Neural cell (in vitro differentiated cells): ENCODE data around the gene PRELID3B. TPM values are rescaled to one million over a fixed set of nuclear protein-coding genes. Genes with fewer than 3 reads are reported as not detected.

Experiments
- H2AFZ ChIP-seq: fragments of 200-600, 300-800 bp; sonication (generic), shearing (Covaris generic); 2 replicates; pipeline ENCODE4 v1.6.0; 2014; ENCODE audit warnings: low read depth, mild to moderate bottlenecking, antibody characterized with exemption, low read length, moderate library complexity
- H3F3A ChIP-seq: fragments of 200-600 bp; shearing (Covaris generic); 2 replicates; pipeline ENCODE4 v1.6.1; 2016; ENCODE audit warnings: mild to moderate bottlenecking, moderate library complexity, mixed read lengths, antibody characterized with exemption, low read length; ENCODE audit not compliant: insufficient read depth, poor library complexity, severe bottlenecking
- H3K27ac ChIP-seq: fragments of 200-600, 300-800 bp; sonication (generic), shearing (Covaris generic); 2 replicates; pipeline ENCODE4 v1.5.1; 2014; ENCODE audit warnings: mild to moderate bottlenecking, low read length, moderate library complexity
- H3K27me3 ChIP-seq: fragments of 300-800, 200-600 bp; sonication (generic), shearing (Covaris generic); 2 replicates; pipeline ENCODE4 v1.6.0; 2014; ENCODE audit warnings: mild to moderate bottlenecking, low read depth, low read length, moderate library complexity; ENCODE audit not compliant: insufficient read depth
- H3K36me3 ChIP-seq: fragments of 300-800, 200-600 bp; sonication (generic), shearing (Covaris generic); 2 replicates; pipeline ENCODE4 v1.5.1; 2014; ENCODE audit warnings: mild to moderate bottlenecking, antibody characterized with exemption, low read length, moderate library complexity; ENCODE audit not compliant: insufficient read depth
- H3K4me2 ChIP-seq: fragments of 300-800, 200-600 bp; sonication (generic), shearing (Covaris generic); 2 replicates; pipeline ENCODE4 v1.6.0; 2014; ENCODE audit warnings: mild to moderate bottlenecking, low read length
- H3K4me3 ChIP-seq: fragments of 300-800, 200-600 bp; sonication (generic), shearing (Covaris generic); 2 replicates; pipeline ENCODE4 v1.5.1; 2014; ENCODE audit warnings: mild to moderate bottlenecking, low read length, moderate library complexity
- H3K79me2 ChIP-seq: fragments of 200-600 bp; shearing (Covaris generic); replicated peaks from 2 replicates; pipeline ENCODE4 v1.6.0; 2014; ENCODE audit warnings: mild to moderate bottlenecking, low read length, moderate library complexity; ENCODE audit not compliant: insufficient read depth
- H3K9ac ChIP-seq: fragments of 300-800, 200-600 bp; sonication (generic), shearing (Covaris generic); 2 replicates; pipeline ENCODE4 v1.6.1; 2016; ENCODE audit warnings: mild to moderate bottlenecking, low read length, mixed read lengths
- H3K9me2 ChIP-seq: fragments of 200-600 bp; shearing (Covaris generic); 2 replicates; pipeline ENCODE4 v1.6.1; 2016; ENCODE audit warnings: mild to moderate bottlenecking, low read length, mixed read lengths; ENCODE audit not compliant: insufficient read depth
- H3K9me3 ChIP-seq: fragments of 200-600, 300-800 bp; sonication (generic), shearing (Covaris generic); 2 replicates; pipeline ENCODE4 v1.6.1; 2016; ENCODE audit warnings: mild to moderate bottlenecking, mixed run types, low read length, moderate library complexity, mixed read lengths
- H4K20me1 ChIP-seq: fragments of 200-600 bp; shearing (Covaris generic); 2 replicates; pipeline ENCODE4 v1.6.1; 2016; ENCODE audit warnings: mild to moderate bottlenecking, mixed run types; ENCODE audit not compliant: insufficient read depth
- CTCF ChIP-seq: fragments of 450-650 bp; IDR thresholded peaks from 2 replicates; pipeline ENCODE4 v1.5.1; 2014; ENCODE audit warnings: antibody characterized with exemption, mild to moderate bottlenecking, moderate library complexity; ENCODE audit not compliant: poor library complexity, severe bottlenecking
- EP300 ChIP-seq: fragments of 450-650 bp; conservative IDR thresholded peaks from 2 replicates; pipeline ENCODE4 v1.6.1; 2014; ENCODE audit warnings: antibody characterized with exemption, mild to moderate bottlenecking, moderate library complexity; ENCODE audit not compliant: poor library complexity, severe bottlenecking
- EZH2 ChIP-seq: fragments of 200-600, 300-800 bp; shearing (Covaris generic), sonication (generic); IDR thresholded peaks from 2 replicates; pipeline ENCODE4 v1.6.1; 2014; ENCODE audit warnings: antibody characterized with exemption, low read length, borderline replicate concordance, mild to moderate bottlenecking; ENCODE audit not compliant: insufficient read depth, poor library complexity, severe bottlenecking
- MXI1 ChIP-seq: fragments of 450-650 bp; conservative IDR thresholded peaks from 2 replicates; pipeline ENCODE4 v1.6.1; 2014; ENCODE audit warnings: antibody characterized with exemption, mild to moderate bottlenecking; ENCODE audit not compliant: poor library complexity, severe bottlenecking
- POLR2AphosphoS5 ChIP-seq: IDR thresholded peaks from 2 replicates; pipeline ENCODE4 v1.6.1; 2012
- RAD21 ChIP-seq: fragments of 450-650 bp; conservative IDR thresholded peaks from 2 replicates; pipeline ENCODE4 v1.6.1; 2014; ENCODE audit warnings: antibody characterized with exemption, mild to moderate bottlenecking, moderate library complexity
- REST ChIP-seq: IDR thresholded peaks from 2 replicates; pipeline ENCODE4 v1.6.1; 2012; ENCODE audit warnings: borderline replicate concordance
- SMC3 ChIP-seq: fragments of 450-650 bp; conservative IDR thresholded peaks from 2 replicates; pipeline ENCODE4 v1.6.1; 2014; ENCODE audit warnings: antibody characterized with exemption, mild to moderate bottlenecking, moderate library complexity; ENCODE audit not compliant: poor library complexity
- TAF1 ChIP-seq: IDR thresholded peaks from 2 replicates; pipeline ENCODE4 v1.6.1; 2012; ENCODE audit warnings: low read depth
- polyA plus RNA-seq: library from polyadenylated mRNA; depleted of rRNA; stranded (reverse); fragments of >200 nt; gene quantifications from 2 replicates; pipeline ENCODE4 v1.2.3, GENCODE V29; 2014

PRELID3B gene
- polyA plus RNA-seq, 1 donor from 2014 or later = 50.5 TPM

- no peak overlapping the region for H3K27ac ChIP-seq
- no peaks in the 10 kb centered on the region for H4K20me1 ChIP-seq
- H3K79me2 ChIP-seq = no peaks in the 10 kb centered on the region
- no peaks in the 10 kb centered on the region for H3K9me2 ChIP-seq
- no peaks in the 10 kb centered on the region for H3K9me3 ChIP-seq
- no peak overlapping the region for H3K9ac ChIP-seq
- H3K4me3 ChIP-seq = no peak overlapping the region
- no peak for TF ChIP-seq REST
- no peaks in the 10 kb centered on the region for H3K27me3 ChIP-seq
- H3F3A ChIP-seq = no peaks in the 10 kb centered on the region
- H3K36me3 ChIP-seq = no peaks in the 10 kb centered on the region
- no peak overlapping the region for H2AFZ ChIP-seq
- no peak overlapping the region for H3K4me2 ChIP-seq
Measured at GRCh38 chr20:59086923-59087322, 44.3 kb upstream of the PRELID3B start.

GRCh38 chr20:59084041-59084850, 41.7 kb upstream of the PRELID3B start:
- H3K9ac ChIP-seq = no peak overlapping the region
- H3K4me3 ChIP-seq = no peak overlapping the region
- H3K9me2 ChIP-seq = no peaks in the 10 kb centered on the region
- H3K36me3 ChIP-seq = no peaks in the 10 kb centered on the region
- no peaks in the 10 kb centered on the region for H3K27me3 ChIP-seq
- no peaks in the 10 kb centered on the region for H3K9me3 ChIP-seq
- no peaks in the 10 kb centered on the region for H3F3A ChIP-seq
- TF ChIP-seq RAD21 = no peak
- TF ChIP-seq EZH2 = no peak
- no peak for TF ChIP-seq EP300
- TF ChIP-seq CTCF = no peak
- TF ChIP-seq POLR2AphosphoS5 = no peak
- TF ChIP-seq TAF1 = no peak
- TF ChIP-seq REST = no peak
- no peak for TF ChIP-seq MXI1
- TF ChIP-seq SMC3 = no peak
- H4K20me1 ChIP-seq = no peaks in the 10 kb centered on the region
- H3K4me2 ChIP-seq = no peak overlapping the region
- no peak overlapping the region for H3K27ac ChIP-seq
- H3K79me2 ChIP-seq = no peaks in the 10 kb centered on the region
- H2AFZ ChIP-seq = no peak overlapping the region
